Fibroblast of villous mesenchyme (primary cell): ENCODE data around the gene MICU1. TPM values are rescaled to one million over a fixed set of nuclear protein-coding genes. Genes with fewer than 3 reads are reported as not detected.

Experiments
- DNase-seq: peaks from one replicate; pipeline ENCODE4 v3.0.0-alpha.2; 2010; ENCODE audit warnings: low read depth
- H3K4me3 ChIP-seq: 2 replicates; pipeline ENCODE4 v1.5.1; 2011; ENCODE audit warnings: low read depth, mild to moderate bottlenecking, low read length
- CTCF ChIP-seq: IDR thresholded peaks from 2 replicates; pipeline ENCODE4 v1.5.1; 2012; ENCODE audit warnings: low read depth, mild to moderate bottlenecking, low read length; ENCODE audit not compliant: insufficient read depth
- total RNA-seq: library from RNA; depleted of rRNA; stranded (reverse); fragments of >200 nt; gene quantifications from 2 replicates; pipeline ENCODE4 v1.2.3, GENCODE V29; 2012

MICU1 gene
- total RNA-seq, 1 donor = 44.0 TPM

GRCh38 chr10:72335394-72336258 lies 290.3 kb downstream of the MICU1 start:
- DNase-seq = peak; percentile 83
- peak overlapping the region; percentile 3 for H3K4me3 ChIP-seq
- no peak for TF ChIP-seq CTCF

GRCh38 chr10:72334825-72335393 lies 291.0 kb downstream of the MICU1 start:
- peak; percentile 99 for DNase-seq
- H3K4me3 ChIP-seq = no peak overlapping the region
- TF ChIP-seq CTCF = peak; percentile 27

GRCh38 chr10:72334196-72334824 lies 291.6 kb downstream of the MICU1 start:
- no peak overlapping the region for H3K4me3 ChIP-seq
- DNase-seq = peak; percentile 86
- TF ChIP-seq CTCF = no peak

- no peak for DNase-seq
- no peak for TF ChIP-seq CTCF
- H3K4me3 ChIP-seq = no peak overlapping the region
Measured at GRCh38 chr10:72333112-72334015, 292.5 kb downstream of the MICU1 start.

GRCh38 chr10:72332423-72333111 lies 293.3 kb downstream of the MICU1 start:
- no peak for DNase-seq
- H3K4me3 ChIP-seq = no peak overlapping the region
- TF ChIP-seq CTCF = no peak
